Right atrium auricular region (tissue), 2 donors: Measurements from ENCODE around the gene LIPE. TPM values are rescaled to one million over a fixed set of nuclear protein-coding genes. Genes with fewer than 3 reads are reported as not detected.

Experiments
- DNase-seq: peaks from one replicate; pipeline ENCODE4 v3.0.0-alpha.2; 2019; ENCODE audit warnings: low spot score
- H3K27ac ChIP-seq, 2 donors: fragments of 200-600 bp; sonication (generic); 1 replicate in 1 of 2; 2 replicates in 1 of 2; pipeline ENCODE4 v1.5.1; 2016 to 2019
- H3K27me3 ChIP-seq, 2 donors: fragments of 200-600 bp; sonication (generic); one replicate each; pipeline versions ENCODE4 v1.5.1 to v1.6.0; 2017 to 2019
- H3K36me3 ChIP-seq: fragments of 200-600 bp; sonication (generic); one replicate; pipeline ENCODE4 v1.5.1; 2016
- H3K4me1 ChIP-seq, 2 donors: fragments of 200-600 bp; sonication (generic); one replicate each; pipeline versions ENCODE4 v1.5.1 to v1.6.0; 2017 to 2019
- H3K4me3 ChIP-seq, 2 donors: fragments of 200-600 bp; sonication (generic); 1 replicate in 1 of 2; 2 replicates in 1 of 2; pipeline ENCODE4 v1.5.1; 2017 to 2019; ENCODE audit warnings: mild to moderate bottlenecking in 1 of 2, moderate library complexity in 1 of 2
- H3K9me3 ChIP-seq, 2 donors: fragments of 200-600 bp; sonication (generic); one replicate each; pipeline ENCODE4 v1.5.1; 2019
- CTCF ChIP-seq, 2 donors: fragments of 200-600 bp; sonication (generic); IDR thresholded peaks; one replicate each; pipeline ENCODE4 v1.5.1; 2019; ENCODE audit warnings: antibody characterized with exemption in 2 of 2
- total RNA-seq, 2 donors: library from RNA; depleted of rRNA; stranded (reverse); fragments of >200 nt; gene quantifications; one replicate each; pipeline ENCODE4 v1.1.0, GENCODE V29; 2016

Gene LIPE
- total RNA-seq, 2 donors from 2014 or later = 11.6 to 36.5 TPM

GRCh38 chr19:42402376-42403116, 24.6 kb downstream of the LIPE start:
- H3K27ac ChIP-seq = peak overlapping the region; percentile 58 to 75
- DNase-seq = no peak
- TF ChIP-seq CTCF (IDR thresholded peaks at IDR 0.05) = no peak

GRCh38 chr19:42401365-42402303, 25.6 kb downstream of the LIPE start:
- H3K4me3 ChIP-seq = peak overlapping the region; percentile 49 to 66
- DNase-seq = peak; percentile 86
- peaks cover 0 to 24% of the 10 kb centered on the region in 2 donors for H3K4me1 ChIP-seq
- peak; percentile 57 to 90 for TF ChIP-seq CTCF (IDR thresholded peaks at IDR 0.05)
- H3K9me3 ChIP-seq = no peaks in the 10 kb centered on the region
- peak overlapping the region; percentile 58 to 75 for H3K27ac ChIP-seq
- no peaks in the 10 kb centered on the region for H3K36me3 ChIP-seq
- no peaks in the 10 kb centered on the region for H3K27me3 ChIP-seq

More at GRCh38 chr19:42402376-42403116, 24.6 kb downstream of the LIPE start:
- peaks cover 0 to 20% of the 10 kb centered on the region in 2 donors for H3K4me1 ChIP-seq
- H3K27me3 ChIP-seq = no peaks in the 10 kb centered on the region
- no peaks in the 10 kb centered on the region for H3K36me3 ChIP-seq
- H3K9me3 ChIP-seq = no peaks in the 10 kb centered on the region
- peak overlapping the region; percentile 49 to 66 for H3K4me3 ChIP-seq

GRCh38 chr19:42400404-42400803, 26.8 kb downstream of the LIPE start:
- no peak for DNase-seq
- Histone ChIP-seq H3K27me3 (no peaks in the 10 kb centered on the region), H3K36me3 (no peaks in the 10 kb centered on the region), H3K4me1 (peaks cover 0 to 30% of the 10 kb centered on the region in 2 donors), H3K4me3 (no peak overlapping the region), H3K27ac (no peak overlapping the region), H3K9me3 (no peaks in the 10 kb centered on the region)
- TF ChIP-seq CTCF (IDR thresholded peaks at IDR 0.05) = no peak

GRCh38 chr19:42397263-42398166, 29.7 kb downstream of the LIPE start:
- no peak for DNase-seq
- Histone ChIP-seq H3K36me3 (no peaks in the 10 kb centered on the region), H3K9me3 (no peaks in the 10 kb centered on the region), H3K27me3 (no peaks in the 10 kb centered on the region), H3K4me3 (peak overlapping the region; percentile 48 to 55), H3K4me1 (peaks cover 0 to 29% of the 10 kb centered on the region in 2 donors), H3K27ac (peak overlapping the region; percentile 86 to 90)
- TF ChIP-seq CTCF (IDR thresholded peaks at IDR 0.05) = no peak
